ENCODE measurements around the gene FAP. TPM values are rescaled to one million over a fixed set of nuclear protein-coding genes. Genes with fewer than 3 reads are reported as not detected.

The FAP gene
- total RNA-seq, 1 experiment from 2014 or later: not detected

GRCh38 chr2:162123806-162124758, 119.2 kb downstream of the FAP start:
- no peaks in the 10 kb centered on the region for H3K4me1 ChIP-seq (replicated peaks; ENCODE audit: insufficient read depth)
- H3K79me2 ChIP-seq (ENCODE audit: low read depth): no peaks in the 10 kb centered on the region
- no peaks in the 10 kb centered on the region for H4K20me1 ChIP-seq (ENCODE audit: insufficient read depth)
- CTCF ChIA-PET: no interaction called here
- H3K9me3 ChIP-seq (ENCODE audit: insufficient read depth, low read depth): no peaks in the 10 kb centered on the region
- no peak overlapping the region for H3K27ac ChIP-seq
- H3K4me3 ChIP-seq: no peak overlapping the region
- H3K9me2 ChIP-seq (ENCODE audit: insufficient read depth): no peaks in the 10 kb centered on the region
- H3K36me3 ChIP-seq (ENCODE audit: low read depth): no peaks in the 10 kb centered on the region
- intact Hi-C loops (cut with micrococcal nuclease; ENCODE audit: unreplicated experiment): loop anchor here (1.0 to 5.0 kb wide), 3 partner anchors 117 to 538 kb away; no protein-coding TSS in a partner anchor
- no peak overlapping the region for H2AFZ ChIP-seq
- TF ChIP-seq EZH2 (IDR thresholded peaks at IDR 0.05; ENCODE audit: low read depth) (no peak), CTCF (conservative IDR thresholded peaks at IDR 0.05) (peak; percentile 75)
- H3F3A ChIP-seq (ENCODE audit: insufficient read depth, low read depth): no peaks in the 10 kb centered on the region
- no TSS peak for BruUV-seq (replicated peaks)
- H3K27me3 ChIP-seq (ENCODE audit: insufficient read depth, low read depth): no peaks in the 10 kb centered on the region
- peak in 1 of 2 experiments; percentile 39 for DNase-seq
- POLR2A ChIA-PET (ENCODE audit: unreplicated experiment): no interaction called here
- no peak overlapping the region for H3K4me2 ChIP-seq

Other genes starting within 250 kb of the FAP start
- 0.35 and 0.48 TPM in 2 replicates for gene DPP4, start 169.2 kb downstream of the FAP start, total RNA-seq (2021)
- not detected in 2 replicates for gene GCG, start 91.2 kb downstream of the FAP start, total RNA-seq (2021)
- 4.7 and 4.8 TPM in 2 replicates for gene IFIH1, start 75.2 kb upstream of the FAP start, total RNA-seq (2021)
- gene GCA, start 100.7 kb upstream of the FAP start, total RNA-seq (2021): 13.4 and 14.9 TPM in 2 replicates

Measured in PC-9 (cell line).